ENCODE results near the gene PTEN.
A peak's percentile ranks its signal among the peaks of the same experiment; 100 is the strongest.

PTEN gene

GRCh38 chr10:87863053-87863943, at the start of gene PTEN, which contains the start of gene KLLN:
Gene PTEN, plus strand, starts transcription at chr10:87863625. Its CDS starts 845 bp downstream, at chr10:87864470.
Gene KLLN, minus strand, starts transcription at chr10:87863533. Its CDS starts 1,046 bp downstream, at chr10:87862487.
- peak within 1 kb of the TSS; percentile 92 for H3K9ac ChIP-seq (ENCODE audit: low read length)
- H3K27ac ChIP-seq (ENCODE audit: low read depth, low read length): peak within 1 kb of the TSS; percentile 94
- H3K9me3 ChIP-seq (ENCODE audit: insufficient read depth, low read length): no peaks in the 10 kb centered on the region
- H3K79me2 ChIP-seq (ENCODE audit: insufficient read depth, low read length): peaks cover 55% of the 10 kb centered on the region
- peaks cover 24% of the 10 kb centered on the region for H4K20me1 ChIP-seq (ENCODE audit: low read depth, low read length)
- no peaks in the 10 kb centered on the region for H3K9me2 ChIP-seq (replicated peaks; ENCODE audit: insufficient read depth, low read length)
- H3K36me3 ChIP-seq (ENCODE audit: low read length): peaks cover 39% of the 10 kb centered on the region
- TF ChIP-seq CTCF (IDR thresholded peaks at IDR 0.05; ENCODE audit: insufficient read depth, low read length, poor library complexity, severe bottlenecking) (no peak), EZH2phosphoT487 (conservative IDR thresholded peaks at IDR 0.05; ENCODE audit: low read length) (no peak)
- no peaks in the 10 kb centered on the region for H3K27me3 ChIP-seq (ENCODE audit: low read length)
- H3K4me3 ChIP-seq (ENCODE audit: insufficient read depth, low read length, poor library complexity, severe bottlenecking): peak within 1 kb of the TSS; percentile 89
- H3F3A ChIP-seq (ENCODE audit: insufficient read depth): peaks cover 39% of the 10 kb centered on the region
- no peak within 1 kb of the TSS for H2AFZ ChIP-seq (ENCODE audit: low read depth, low read length, severe bottlenecking)
- H3K4me2 ChIP-seq (ENCODE audit: low read depth, low read length, poor library complexity, severe bottlenecking): peak within 1 kb of the TSS; percentile 95

- Histone ChIP-seq H3K79me2 (ENCODE audit: insufficient read depth, low read length) (peaks cover 64% of the 10 kb centered on the region), H3K36me3 (ENCODE audit: low read length) (peaks cover 31% of the 10 kb centered on the region), H3K27ac (ENCODE audit: low read depth, low read length) (peak overlapping the region; percentile 61; the same call in 1 of the 2 replicates), H2AFZ (ENCODE audit: low read depth, low read length, severe bottlenecking) (no peak overlapping the region), H3K9me3 (ENCODE audit: insufficient read depth, low read length) (no peaks in the 10 kb centered on the region), H3K9ac (ENCODE audit: low read length) (peak overlapping the region; percentile 81), H4K20me1 (ENCODE audit: low read depth, low read length) (peaks cover 19% of the 10 kb centered on the region), H3K27me3 (ENCODE audit: low read length) (no peaks in the 10 kb centered on the region), H3K9me2 (replicated peaks; ENCODE audit: insufficient read depth, low read length) (no peaks in the 10 kb centered on the region), H3F3A (ENCODE audit: insufficient read depth) (0 out of 2 replicates have a peak, but pooled peaks cover 7% of the 10 kb centered on the region), H3K4me3 (ENCODE audit: insufficient read depth, low read length, poor library complexity, severe bottlenecking) (peak overlapping the region; percentile 75), H3K4me2 (ENCODE audit: low read depth, low read length, poor library complexity, severe bottlenecking) (peak overlapping the region; percentile 92)
- TF ChIP-seq CTCF (IDR thresholded peaks at IDR 0.05; ENCODE audit: insufficient read depth, low read length, poor library complexity, severe bottlenecking) (no peak), EZH2phosphoT487 (conservative IDR thresholded peaks at IDR 0.05; ENCODE audit: low read length) (no peak)
Observed at GRCh38 chr10:87816163-87816897, 47.1 kb upstream of the PTEN start.

GRCh38 chr10:87816898-87817608, 46.4 kb upstream of the PTEN start:
- TF ChIP-seq EZH2phosphoT487 (conservative IDR thresholded peaks at IDR 0.05; ENCODE audit: low read length): no peak
- TF ChIP-seq CTCF (IDR thresholded peaks at IDR 0.05; ENCODE audit: insufficient read depth, low read length, poor library complexity, severe bottlenecking): no peak
- Histone ChIP-seq H3K4me2 (ENCODE audit: low read depth, low read length, poor library complexity, severe bottlenecking) (peak overlapping the region; percentile 92), H3K27ac (ENCODE audit: low read depth, low read length) (peak overlapping the region; percentile 61), H3F3A (ENCODE audit: insufficient read depth) (0 out of 2 replicates have a peak, but pooled peaks cover 7% of the 10 kb centered on the region), H3K9ac (ENCODE audit: low read length) (peak overlapping the region; percentile 81), H2AFZ (ENCODE audit: low read depth, low read length, severe bottlenecking) (peak overlapping the region; percentile 44), H3K4me3 (ENCODE audit: insufficient read depth, low read length, poor library complexity, severe bottlenecking) (peak overlapping the region; percentile 75), H3K9me3 (ENCODE audit: insufficient read depth, low read length) (no peaks in the 10 kb centered on the region), H3K27me3 (ENCODE audit: low read length) (no peaks in the 10 kb centered on the region), H3K79me2 (ENCODE audit: insufficient read depth, low read length) (peaks cover 57% of the 10 kb centered on the region), H3K9me2 (replicated peaks; ENCODE audit: insufficient read depth, low read length) (no peaks in the 10 kb centered on the region), H3K36me3 (ENCODE audit: low read length) (peaks cover 24% of the 10 kb centered on the region), H4K20me1 (ENCODE audit: low read depth, low read length) (peaks cover 19% of the 10 kb centered on the region)

All from SU-DHL-6 (cell line).